Stimulated activated CD4-positive, alpha-beta T cell treated with anti-CD3 and anti-CD28 coated beads, TNF-alpha, amount 100 ng/mL, for 1 hour (primary cell): Measurements from ENCODE around the gene ARHGAP4.

Experiments used
- DNase-seq, 3 donors: peaks; one replicate each; pipeline ENCODE4 v3.0.0-alpha.2; 2020; ENCODE audit warnings: low read depth in 3 of 3, low spot score in 1 of 3

The ARHGAP4 gene

GRCh38 chrX:153947009-153947769 lies 21.1 kb upstream of the ARHGAP4 start:
- peak in 1 of 3 donors; percentile 49 for DNase-seq

- DNase-seq = no peak
Observed at GRCh38 chrX:153945956-153946943, 20.2 kb upstream of the ARHGAP4 start.

- no peak for DNase-seq
Observed at GRCh38 chrX:153944800-153945150, 18.7 kb upstream of the ARHGAP4 start.

DNA sequence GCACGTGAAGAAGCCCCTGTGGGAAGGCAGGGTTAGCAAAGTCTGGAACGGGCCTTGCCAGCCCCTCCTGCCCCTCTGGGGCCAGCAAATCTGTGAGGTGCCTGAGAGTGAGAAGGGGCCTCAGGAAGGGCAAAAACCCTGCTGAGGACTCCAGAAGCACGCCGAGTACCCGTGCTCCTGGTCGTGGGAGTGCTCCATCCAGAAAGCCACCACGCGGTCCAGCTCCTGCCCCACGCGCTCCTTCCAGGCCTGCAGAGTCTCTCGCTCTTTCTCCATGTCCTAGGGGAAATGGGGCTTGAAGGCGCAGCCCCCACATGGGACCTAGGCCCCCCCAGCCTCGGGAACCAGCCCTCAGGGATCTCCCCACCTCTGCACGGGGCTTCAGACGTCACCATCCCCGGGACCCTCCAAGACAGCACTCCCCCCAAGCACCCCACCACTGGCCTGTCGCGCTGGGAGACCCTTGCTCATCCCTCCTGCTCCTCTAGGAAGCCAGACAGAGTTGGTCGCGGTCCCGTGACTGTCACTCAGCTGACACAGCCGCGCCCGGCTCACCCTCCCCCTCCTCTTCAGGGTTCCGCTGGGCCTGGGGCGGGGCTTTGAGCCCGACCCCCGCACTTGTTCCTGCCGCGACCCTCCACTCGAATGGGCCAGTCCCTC lies 18.2 kb upstream of the ARHGAP4 start, which contains the start of gene RENBP:
Gene RENBP, minus strand, starts transcription at position 504 of the 660 bp plus-strand sequence. Its CDS starts 33 bp downstream, at position 471.
- DNase-seq = no peak

DNA sequence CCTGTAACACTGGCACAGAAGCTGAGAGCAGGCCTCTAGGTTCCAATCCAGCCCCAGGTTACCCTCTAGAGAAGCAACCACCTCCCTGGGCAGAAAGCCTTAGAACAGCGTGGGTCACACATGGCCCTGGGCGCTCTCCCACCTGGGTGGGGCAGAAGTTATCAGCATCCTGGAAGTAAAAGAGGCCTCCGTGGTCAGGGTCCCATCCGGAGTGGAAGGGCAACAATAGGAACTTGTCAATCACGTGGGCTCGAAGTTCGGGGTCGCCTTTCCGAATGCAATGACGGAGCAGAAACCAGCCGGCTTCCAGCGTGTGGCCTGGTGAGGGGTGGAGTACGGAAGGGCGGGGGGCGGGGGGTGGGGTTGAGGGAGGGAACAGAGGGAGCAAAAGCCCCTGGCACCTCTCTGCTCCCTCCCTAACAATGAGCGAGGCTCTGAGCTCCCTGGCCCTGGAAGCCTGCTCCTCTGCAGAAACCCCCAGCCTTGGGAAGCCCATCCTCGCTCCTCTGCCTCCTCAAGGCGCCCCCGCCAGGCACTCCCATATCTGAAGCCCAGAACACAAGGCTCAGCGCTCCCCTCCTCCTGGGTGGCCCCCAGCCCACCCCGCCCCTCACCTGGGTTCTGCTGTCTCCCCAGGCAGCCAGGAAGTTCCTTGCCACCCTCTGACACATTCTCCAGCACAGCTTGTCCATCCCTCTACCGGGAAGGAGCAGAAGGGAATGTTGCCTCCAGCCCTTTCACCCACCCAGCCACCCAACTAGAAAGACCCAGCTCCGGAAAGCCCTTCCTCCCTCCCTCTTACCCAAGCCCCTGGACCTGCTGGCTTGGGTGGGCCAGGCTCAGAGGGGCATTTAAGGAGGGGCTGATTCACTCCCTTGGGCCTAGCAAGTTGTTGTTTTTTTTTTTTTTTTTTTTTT lies 15.5 kb upstream of the ARHGAP4 start:
- DNase-seq = no peak

GRCh38 chrX:153939573-153939972 lies 13.5 kb upstream of the ARHGAP4 start:
- DNase-seq = no peak

- DNase-seq = no peak
Observed at GRCh38 chrX:153938226-153938786, 12.2 kb upstream of the ARHGAP4 start.

GRCh38 chrX:153937056-153937455 lies 11.0 kb upstream of the ARHGAP4 start:
- DNase-seq = no peak

GRCh38 chrX:153935326-153935851 lies 9.3 kb upstream of the ARHGAP4 start:
- DNase-seq = no peak

DNA sequence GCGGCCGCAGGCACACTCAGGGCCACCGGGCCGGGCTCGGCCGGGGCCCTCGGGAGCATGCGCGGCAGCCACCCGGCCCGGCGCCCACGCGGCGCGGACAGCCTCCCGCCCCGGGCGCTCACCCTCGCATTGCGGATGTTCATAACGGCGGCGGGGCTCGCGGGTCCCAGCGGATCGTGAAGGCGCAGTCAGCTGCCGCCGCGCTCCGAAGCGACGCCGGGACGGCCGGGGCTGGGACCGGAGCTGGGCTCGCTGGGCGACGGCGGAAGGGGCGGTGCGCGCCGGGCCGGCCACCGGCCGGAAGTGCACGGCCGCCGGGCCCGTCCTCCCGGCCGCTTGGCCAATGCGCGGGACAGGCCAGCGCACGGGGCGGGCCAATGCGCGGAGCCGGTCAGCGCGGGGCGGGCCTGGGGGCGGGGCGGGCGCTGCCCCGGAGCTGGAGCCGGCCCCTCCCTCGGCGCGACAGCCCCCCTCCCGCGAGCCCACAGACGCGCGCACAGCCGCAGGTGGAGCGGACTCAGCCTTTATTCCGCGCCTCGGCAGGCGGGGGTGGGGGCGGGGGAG lies 8.8 kb upstream of the ARHGAP4 start, which contains the start of gene NAA10:
Gene NAA10, minus strand, starts transcription at position 276 of the 564 bp plus-strand sequence. Its CDS starts 133 bp downstream, at position 143.
- no peak for DNase-seq

DNA sequence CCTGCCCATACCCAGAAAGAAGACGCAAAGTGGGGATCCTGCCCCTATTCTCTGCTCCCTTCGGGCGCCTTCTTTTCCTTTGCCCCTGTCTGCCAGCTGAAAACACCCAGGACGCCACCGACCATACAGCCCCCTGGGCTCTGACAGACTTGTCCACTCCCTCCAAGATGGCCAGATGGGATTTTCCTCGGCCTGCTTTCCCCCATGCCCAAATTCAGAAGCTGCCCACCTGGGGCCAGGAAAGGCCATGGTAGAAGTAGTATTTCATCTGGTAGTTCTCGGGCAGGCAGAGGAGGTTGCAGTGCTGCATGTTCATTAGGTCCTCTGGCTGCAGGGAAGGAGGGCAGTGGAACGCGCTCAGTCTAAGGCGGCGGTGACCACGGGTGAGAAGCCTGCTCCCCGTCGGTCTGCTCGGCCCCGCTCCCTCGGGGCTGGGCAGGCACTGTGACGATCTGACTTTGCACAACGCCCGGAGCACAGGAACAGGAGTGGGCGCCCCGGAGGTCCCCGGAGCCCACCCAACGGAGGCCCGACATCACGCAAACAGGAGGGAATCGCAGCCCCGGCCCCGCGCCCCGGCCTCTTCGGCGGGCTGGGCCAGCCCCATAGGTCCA lies 8.2 kb upstream of the ARHGAP4 start:
- DNase-seq = no peak

GRCh38 chrX:153933748-153934147 lies 7.7 kb upstream of the ARHGAP4 start:
- no peak for DNase-seq

GRCh38 chrX:153932220-153932915 lies 6.3 kb upstream of the ARHGAP4 start:
- no peak for DNase-seq

DNA sequence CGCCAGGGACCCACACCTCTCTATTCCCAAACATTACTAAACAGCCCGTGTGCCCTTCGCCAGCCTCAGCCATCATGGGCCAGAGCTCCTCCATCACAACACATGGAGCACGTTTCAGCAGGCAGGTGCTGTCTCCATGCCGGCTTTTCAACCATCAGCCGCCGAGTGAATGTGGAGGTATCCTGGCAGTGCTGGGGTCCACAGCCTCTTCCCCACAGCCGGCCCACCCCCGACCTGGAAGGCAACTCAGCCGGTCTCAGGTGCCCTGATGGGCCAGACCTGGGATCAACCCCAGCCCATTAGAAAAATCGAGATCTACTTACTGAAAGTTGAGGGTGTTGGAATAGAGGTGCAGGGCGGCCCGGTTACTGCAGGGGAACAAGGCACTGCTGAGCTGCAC lies 5.7 kb upstream of the ARHGAP4 start:
- DNase-seq = no peak

DNA sequence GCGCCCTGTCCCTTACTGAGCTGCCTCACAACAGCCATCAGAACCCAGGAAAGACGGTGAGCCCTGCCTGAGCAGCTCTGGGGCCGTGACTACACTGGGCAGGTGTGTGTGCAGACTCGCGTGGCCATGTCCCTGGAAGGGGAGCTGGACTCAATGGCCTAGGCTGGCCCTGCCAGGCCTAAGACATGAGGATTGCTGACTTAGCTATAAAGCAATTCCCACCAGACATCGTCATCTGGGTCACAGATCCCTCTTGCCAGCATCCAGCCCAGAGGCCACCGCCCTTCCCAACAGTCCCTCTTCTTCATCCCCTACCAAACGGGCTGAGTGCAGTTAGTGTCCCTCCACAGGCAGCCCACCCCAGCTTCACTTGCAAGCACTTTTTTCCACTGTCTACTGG lies 5.1 kb upstream of the ARHGAP4 start:
- no peak for DNase-seq

GRCh38 chrX:153930011-153930910 lies 4.2 kb upstream of the ARHGAP4 start:
- no peak for DNase-seq

GRCh38 chrX:153929576-153929975 lies 3.5 kb upstream of the ARHGAP4 start:
- DNase-seq = no peak
